Endothelial cell of hepatic sinusoid (primary cell): ENCODE data around the gene CAMSAP1.
"Not testable (repeated sequence)": the region's sequence is repeated elsewhere in the genome, so short reads cannot be mapped to it uniquely, and the experiment has no call there.

Experiments
- in situ Hi-C: cut with HindIII; loops from 2 replicates; pipeline ENCODE4 v1.10.0; 2017; ENCODE audit warnings: low sequenced_read_pairs

CAMSAP1 gene

DNA sequence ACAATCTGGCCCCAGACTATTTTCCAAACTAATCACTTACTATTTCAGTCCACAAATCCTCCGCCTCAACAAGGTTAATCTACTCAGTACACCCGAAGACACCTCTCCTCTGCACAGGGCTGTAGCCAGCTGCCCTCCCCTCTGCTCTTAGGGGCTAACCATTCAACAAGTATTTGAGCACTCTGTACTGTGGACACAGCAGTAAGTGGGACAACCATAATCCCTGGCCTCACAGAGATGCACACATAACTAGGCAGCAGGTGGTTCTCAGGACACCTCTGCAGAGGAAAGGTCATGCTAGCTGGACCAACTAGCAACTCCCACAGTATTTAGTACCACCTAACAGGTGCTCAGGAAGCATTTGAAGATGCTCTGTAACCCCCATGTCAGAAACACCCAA lies 5.5 kb downstream of the CAMSAP1 start:
- in situ Hi-C loops: no loop called here

DNA sequence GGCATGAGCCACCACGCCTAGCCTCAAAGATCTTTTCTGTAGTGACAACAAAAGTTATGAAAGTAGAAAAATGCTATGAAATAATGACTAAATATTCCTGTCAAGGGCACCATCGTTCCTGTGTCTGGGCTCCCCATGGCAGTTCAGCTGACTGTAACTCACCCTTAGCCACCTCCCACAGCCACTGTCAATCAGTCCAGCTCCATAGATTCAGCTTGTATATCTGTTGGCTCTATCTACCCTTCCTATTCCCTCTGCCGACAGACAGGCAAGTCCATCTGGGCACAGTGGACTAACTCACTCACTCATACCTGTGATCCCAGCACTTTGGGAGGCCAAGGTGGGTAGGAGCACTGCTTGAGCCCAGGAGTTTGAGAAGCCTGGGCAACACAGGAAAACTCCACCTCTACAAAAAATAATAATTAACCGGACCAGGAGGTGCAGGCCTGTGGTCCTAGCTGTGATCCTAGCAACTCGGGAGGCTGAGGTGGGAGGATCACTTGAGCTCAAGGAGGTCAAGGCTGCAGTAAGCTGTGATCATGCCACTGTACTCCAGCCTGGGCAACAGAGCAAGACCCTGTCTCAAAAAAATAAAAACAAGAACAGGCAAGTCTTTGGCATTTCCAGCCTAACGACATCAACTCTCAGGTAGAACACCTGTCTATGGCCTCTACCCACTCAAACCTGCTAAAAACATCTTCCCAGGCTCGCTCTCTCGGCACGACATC lies 6.2 kb downstream of the CAMSAP1 start:
- in situ Hi-C loops: no loop called here

DNA sequence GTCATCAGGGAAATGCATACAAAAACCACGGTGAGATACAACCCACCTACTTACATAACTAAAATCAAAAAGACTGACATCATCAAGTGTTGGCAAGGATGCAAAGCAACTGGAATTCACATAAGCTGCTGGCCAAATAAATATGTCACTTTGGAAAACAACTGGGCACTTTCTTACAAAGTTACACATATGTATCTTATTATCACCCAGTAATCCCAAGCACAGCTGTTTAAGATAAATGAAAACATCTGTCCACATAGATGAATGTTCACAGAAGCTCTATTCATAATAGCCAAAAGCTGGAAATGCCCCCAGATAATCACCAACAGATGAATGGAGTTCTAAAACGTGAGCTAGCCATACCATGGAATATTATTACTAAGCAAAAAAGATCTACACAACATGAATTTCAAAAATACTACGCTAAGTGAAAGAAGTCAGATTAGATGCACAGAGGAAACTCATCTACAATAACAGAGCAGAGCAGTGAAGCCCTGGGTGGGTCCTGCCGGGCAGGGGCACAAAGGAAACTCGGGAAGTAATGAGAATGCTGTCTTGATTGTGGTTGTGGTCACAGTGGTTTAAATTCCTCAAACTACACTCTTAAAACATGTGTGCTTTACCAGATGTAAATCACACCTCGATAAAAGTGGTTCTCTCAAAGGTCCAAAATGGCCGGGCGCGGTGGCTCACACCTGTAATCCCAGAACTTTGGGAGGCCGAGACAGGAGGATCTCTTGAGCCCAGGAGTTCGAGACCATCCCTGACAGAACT lies 8.5 kb downstream of the CAMSAP1 start:
- in situ Hi-C loops: no loop called here

DNA sequence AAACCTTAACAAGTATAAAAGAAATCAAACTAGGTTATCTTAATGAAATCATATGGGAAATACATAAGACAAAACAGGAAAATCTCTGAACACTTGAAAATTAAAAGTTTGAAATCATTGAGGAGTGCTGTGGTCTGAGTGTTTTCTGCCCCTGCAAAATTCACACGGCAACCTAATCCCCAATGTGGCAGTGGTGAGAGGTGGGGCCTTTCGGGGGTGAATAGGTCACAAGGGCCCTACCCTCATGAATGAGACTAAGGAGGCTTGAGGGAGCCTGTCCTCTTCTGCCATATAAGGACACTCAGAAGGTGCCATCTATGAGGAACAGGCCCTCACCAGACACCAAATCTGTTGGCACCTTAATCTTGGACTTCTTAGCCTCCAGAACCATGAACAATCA lies 10.7 kb downstream of the CAMSAP1 start:
- in situ Hi-C loops: no loop called here

DNA sequence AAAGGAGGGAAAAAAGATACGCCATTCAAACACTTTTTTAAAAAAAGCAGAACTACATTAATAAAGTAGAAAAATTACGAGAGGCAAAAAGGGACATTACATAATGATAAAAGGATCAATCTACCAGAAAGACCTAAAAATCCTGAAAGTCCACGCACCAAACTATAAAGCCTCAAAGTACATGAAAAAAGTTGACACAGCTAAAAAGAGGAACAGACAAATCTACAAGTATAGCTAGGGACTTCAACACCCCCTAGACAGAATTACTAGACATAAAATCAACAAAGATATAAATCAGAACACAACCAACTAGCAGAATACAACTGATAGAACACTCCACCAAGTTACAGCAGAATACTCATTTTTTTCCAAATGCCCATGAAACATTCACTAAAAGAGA lies 11.1 kb downstream of the CAMSAP1 start:
- in situ Hi-C loops: no loop called here

DNA sequence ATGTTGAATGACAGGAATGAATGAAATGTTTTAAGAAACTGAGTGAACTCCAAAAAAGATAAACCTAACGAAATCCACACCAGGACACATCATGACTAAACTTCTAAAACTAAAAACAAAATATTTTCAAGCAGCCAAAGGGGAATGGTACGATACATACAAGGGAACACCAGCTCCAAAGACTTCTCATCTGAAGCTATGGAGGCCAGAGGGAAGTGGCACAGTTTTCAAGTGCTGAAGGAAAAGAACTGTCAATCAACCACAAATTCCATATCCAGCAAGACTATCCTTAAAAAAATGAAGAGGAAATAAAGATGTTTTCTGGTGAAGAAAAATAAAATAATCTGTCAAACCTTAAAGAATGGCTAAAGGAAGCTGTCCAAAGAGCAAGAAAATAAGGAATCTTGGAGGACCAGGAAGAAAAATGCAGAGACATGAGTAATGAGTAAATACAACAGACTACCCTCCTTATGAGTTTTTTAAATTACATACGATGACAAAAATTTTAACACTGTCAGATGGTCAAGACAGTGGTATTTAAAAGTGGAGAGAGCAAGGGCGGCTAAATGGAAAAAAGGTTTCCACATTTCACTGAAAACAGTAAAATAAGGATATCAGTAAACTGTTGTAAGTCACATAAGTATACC lies 12.0 kb downstream of the CAMSAP1 start:
- in situ Hi-C loops: no loop called here

- in situ Hi-C loops: no loop called here
These were observed 14.2 kb downstream of the CAMSAP1 start for GRCh38 chr9:135893104-135893503.

DNA sequence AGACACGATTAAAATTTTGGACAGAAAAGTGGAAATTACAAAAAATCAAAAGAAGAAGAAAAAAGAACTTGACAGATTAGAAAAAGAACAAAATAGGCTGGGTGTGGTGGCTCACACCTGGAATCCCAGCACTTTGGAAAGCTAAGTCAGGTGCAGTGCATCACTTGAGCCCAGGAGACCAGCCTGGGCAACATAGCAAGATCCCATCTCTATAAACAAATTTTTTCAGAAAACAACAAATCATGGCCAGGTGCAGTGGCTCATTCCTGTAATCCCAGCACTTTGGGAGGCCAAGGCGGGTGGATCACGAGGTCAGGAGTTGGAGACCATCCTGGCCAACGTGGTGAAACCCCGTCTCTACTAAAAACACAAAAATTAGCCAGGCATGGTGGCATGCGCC lies 15.0 kb downstream of the CAMSAP1 start:
- in situ Hi-C loops: not testable (repeated sequence)

DNA sequence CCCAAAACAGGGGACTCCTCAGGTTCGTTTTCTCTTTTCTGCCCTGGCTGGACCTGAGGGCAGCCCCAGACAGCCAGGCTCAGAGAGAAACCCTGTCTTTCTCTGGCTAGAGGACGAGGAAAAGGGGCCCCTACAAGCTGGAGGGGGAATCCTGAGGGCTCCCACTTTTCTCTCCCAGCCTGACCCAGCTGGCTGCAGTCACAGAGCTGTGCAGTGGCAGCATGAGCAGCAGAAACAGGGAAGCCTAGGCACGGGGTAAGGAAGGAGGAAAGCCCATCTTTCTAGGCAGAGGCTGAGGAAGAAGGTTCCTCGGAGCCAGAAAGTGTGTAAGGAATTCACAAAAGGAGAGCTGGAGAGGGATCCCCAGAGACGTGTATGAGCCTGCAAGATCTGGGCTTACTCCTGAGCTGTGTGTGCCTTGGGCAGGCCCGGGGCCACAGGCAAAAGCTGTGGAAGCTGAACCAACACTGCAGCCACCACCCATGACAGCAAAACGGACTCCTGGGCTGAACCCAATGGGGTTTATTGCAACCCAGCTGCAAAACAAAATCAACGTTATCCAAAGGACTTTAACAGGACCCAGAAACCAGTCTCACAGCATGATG lies 16.2 kb downstream of the CAMSAP1 start:
- in situ Hi-C loops: no loop called here

GRCh38 chr9:135890190-135891026 lies 16.9 kb downstream of the CAMSAP1 start:
- in situ Hi-C loops: no loop called here

GRCh38 chr9:135889564-135890189 lies 17.7 kb downstream of the CAMSAP1 start:
- in situ Hi-C loops: loop anchor here (10.0 kb wide), 1 partner anchor 225 kb away; the partner anchor contains the start of gene TMEM250

DNA sequence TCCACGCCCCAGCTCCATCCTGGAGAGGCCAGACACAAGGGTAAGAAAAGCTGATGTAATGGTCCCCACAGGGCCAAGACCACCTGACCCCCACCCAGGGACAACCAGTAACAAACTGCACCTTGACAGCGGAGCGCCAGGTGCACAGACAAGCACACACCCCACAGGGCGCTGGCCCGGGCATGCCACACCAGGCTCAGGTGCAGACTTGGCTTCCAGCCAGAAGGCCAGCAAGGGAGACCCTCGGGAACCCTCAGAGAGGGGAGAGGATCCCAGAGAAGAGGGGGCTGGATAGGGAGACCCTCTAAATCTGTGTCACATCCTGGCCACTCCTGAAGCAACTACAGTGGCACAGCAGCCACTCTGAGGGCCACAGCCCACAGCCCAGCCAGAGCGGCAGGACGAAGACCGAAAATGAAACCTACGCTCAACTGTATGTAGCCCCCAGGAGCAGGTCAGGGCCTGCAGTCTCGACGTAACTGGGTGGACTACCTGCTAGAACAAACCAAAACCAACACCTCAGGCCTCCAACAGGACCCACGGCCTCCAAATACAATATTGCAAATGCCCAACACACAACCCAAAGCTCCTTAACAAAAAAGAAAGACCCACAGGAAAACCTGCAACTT lies 18.5 kb downstream of the CAMSAP1 start:
- in situ Hi-C loops: loop anchor here (10.0 kb wide), 1 partner anchor 226 kb away; the partner anchor contains the start of gene TMEM250

- in situ Hi-C loops: loop anchor here (10.0 kb wide), 1 partner anchor 227 kb away; the partner anchor contains the start of gene TMEM250
These were observed 19.1 kb downstream of the CAMSAP1 start for GRCh38 chr9:135888126-135888765.

DNA sequence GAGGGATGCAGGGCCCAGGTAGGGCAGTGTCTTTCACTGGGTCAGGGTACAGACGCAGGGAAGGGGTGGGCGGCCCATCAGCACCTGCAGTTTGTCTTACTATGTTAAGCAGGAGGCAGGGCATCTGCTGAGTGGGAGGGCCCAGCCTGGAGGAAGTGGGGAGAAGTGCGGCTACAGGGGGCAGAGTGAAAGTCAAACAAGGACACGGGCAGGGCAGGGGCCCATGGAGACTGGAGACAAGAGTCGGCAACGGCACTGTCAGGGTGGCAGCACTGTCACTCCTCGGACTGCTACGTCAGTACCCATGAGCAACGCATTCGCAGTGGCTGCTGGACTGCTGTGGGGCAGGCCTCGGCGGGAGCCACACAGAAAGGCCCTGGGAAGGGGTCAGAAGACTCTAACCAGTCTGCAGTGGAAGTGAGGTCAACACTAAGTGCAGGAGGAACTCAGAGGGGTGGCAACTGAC lies 19.7 kb downstream of the CAMSAP1 start:
- in situ Hi-C loops: loop anchor here (10.0 kb wide), 1 partner anchor 227 kb away; the partner anchor contains the start of gene TMEM250

DNA sequence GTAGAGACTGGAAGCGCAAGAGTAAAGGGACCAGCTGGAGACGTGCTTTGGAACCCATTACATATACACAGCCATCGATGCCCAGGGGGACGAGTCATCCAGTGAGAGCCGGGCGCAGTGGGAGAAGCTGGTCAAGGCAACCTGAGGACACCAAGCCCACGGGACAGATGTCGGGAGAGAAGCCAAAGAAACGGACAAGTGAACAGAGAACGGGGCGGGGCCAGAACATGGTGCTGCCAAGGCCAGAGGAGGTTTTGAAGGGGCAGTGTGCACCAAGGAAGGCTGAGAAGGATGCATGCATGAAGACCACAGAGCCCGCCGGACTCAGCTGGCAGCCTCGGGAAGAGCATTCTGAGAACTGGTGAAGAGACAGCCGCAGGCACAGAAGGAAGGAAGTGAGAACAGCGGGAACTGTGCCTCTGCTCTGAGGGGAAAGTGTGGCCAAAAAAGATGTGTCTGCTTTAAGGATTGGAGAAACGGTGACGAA lies 20.3 kb downstream of the CAMSAP1 start:
- in situ Hi-C loops: loop anchor here (10.0 kb wide), 1 partner anchor 228 kb away; the partner anchor contains the start of gene TMEM250

DNA sequence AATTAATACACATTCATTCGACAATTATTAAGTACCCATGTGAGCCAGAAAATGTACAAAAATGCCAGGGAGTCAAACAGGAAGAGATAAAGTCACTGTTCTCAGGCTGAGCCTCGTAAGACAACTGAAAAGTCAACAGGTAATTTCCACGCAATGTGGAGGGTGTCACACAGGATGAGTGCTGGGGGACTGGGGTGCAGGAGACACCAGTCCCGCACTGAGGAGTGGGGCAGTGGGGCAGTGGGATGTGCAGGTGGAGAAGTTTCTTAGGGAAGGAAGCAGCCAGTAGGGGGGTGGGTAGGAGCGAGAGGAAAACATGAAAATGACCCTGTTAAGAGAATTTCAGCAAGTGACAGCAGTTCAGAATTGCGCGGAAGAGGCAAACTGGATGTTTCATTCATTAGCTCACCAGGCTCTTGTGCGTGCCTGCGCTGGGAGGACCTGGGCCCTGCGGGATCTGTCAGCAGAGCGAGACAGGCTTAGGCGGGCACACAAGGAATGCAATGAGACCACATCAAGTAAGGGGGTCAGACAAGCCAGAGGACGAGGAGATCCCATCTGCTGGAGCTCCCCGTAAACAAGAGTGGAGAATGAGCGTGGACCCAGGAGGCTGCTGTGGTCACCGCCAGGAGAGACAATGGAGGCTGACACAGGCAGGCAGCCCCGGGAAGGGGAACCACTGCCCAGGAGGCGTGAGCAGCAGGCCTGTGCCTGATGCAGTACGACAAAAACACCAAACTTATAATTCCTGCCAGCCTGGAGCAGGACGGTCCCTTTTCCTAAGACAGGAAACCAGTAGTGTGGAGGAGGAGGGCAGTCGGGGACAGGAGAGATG lies 21.0 kb downstream of the CAMSAP1 start:
- in situ Hi-C loops: loop anchor here (10.0 kb wide), 1 partner anchor 228 kb away; the partner anchor contains the start of gene TMEM250

GRCh38 chr9:135885100-135885853 lies 22.1 kb downstream of the CAMSAP1 start:
- in situ Hi-C loops: loop anchor here (10.0 kb wide), 1 partner anchor 230 kb away; the partner anchor contains the start of gene TMEM250
